Measurements from ENCODE around the gene PCDH15.

Gene PCDH15

DNA sequence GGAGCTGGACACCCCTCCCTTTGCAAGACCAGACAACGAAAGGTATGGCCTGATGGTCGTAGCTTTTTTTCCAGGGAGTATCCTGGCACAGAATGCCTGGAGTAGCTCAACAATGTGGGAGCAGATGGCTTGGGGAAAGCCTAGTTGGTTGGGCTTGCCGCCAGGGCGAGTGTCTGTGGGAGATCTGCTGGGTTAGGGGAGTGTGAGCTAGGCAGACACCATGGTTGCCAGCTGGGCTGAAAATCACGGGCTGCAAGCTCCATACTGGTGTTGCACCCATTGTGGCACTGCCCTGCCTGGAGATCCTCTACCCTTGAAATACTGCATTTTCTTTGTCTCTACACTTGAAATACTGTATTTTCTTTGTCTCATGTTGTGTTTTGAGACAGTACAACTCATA lies 538.3 kb downstream of the PCDH15 start:
- no peak for ATAC-seq
- DNase-seq: no peak
- peaks cover 6 to 26% of the 10 kb centered on the region in 2 donors for H3K9me3 Mint-ChIP-seq
- H3K4me1 Mint-ChIP-seq: no peaks in the 10 kb centered on the region
- no peak overlapping the region for H3K27ac Mint-ChIP-seq
- H3K27me3 Mint-ChIP-seq: no peaks in the 10 kb centered on the region
- no peak overlapping the region for H3K4me3 Mint-ChIP-seq

DNA sequence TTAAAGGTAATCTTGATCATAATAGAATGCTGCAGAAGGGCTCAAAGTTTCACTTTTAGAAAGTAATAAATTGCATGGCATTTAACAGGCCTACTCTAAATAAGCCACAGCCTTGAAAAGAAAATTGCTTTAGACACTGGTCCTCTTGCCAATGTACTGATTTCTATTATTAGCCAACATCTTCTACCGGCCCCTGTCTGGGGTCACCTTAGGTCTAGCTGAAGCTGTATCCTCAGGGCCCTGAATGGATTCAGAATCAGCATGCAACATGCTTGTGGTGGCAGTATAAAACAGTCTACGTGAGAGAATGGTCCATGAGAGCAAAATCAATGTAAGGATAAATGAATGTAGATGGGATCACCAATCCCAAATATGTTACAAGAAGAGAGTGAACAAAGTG lies 541.9 kb downstream of the PCDH15 start:
- DNase-seq (no peak), ATAC-seq (no peak)
- H3K4me1 Mint-ChIP-seq: no peaks in the 10 kb centered on the region
- no peak overlapping the region for H3K27ac Mint-ChIP-seq
- H3K27me3 Mint-ChIP-seq: no peaks in the 10 kb centered on the region
- no peak overlapping the region for H3K4me3 Mint-ChIP-seq
- peaks cover 6 to 12% of the 10 kb centered on the region in 2 donors for H3K9me3 Mint-ChIP-seq

DNA sequence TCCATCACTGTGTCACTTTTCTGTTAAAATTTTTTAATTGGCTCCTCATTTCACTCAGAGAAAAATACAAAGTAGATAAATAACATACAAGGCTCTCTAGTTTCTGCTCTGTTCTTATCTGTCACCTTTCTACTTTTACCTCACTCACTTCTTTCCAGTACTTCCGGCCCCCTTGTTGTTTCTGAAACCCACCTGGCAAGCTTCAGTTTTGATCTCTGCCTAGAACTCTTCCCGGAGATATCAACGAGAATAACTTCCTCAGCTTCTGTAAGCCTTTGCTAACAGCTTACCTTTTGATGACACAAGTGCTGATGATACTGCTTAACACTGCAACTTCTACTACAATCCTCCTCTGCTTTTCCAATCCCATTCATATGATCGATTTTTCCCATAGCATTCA lies 566.2 kb downstream of the PCDH15 start:
- H3K4me3 Mint-ChIP-seq: no peak overlapping the region
- no peak for ATAC-seq
- H3K27ac Mint-ChIP-seq: no peak overlapping the region
- H3K27me3 Mint-ChIP-seq: no peaks in the 10 kb centered on the region
- no peaks in the 10 kb centered on the region for H3K4me1 Mint-ChIP-seq
- DNase-seq: no peak
- H3K9me3 Mint-ChIP-seq: peaks cover 13 to 24% of the 10 kb centered on the region in 2 donors

DNA sequence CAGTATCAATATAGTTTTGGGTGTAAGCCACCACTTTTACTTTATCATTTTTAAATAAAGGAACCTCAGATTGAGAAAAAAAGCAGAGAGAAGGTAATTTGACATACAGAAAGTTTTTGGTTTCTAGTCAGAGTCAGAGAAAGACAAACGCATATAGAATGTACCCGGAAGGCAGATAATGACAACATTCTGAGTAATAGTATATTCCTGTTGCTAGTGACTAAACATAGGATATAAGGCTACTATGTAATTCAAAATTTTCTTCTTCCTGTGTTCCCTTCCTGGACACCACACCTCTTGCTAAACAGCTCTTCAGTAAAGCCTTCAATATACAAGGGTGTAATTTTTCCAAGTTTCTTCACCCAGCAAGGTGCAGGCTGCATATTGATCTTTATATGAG lies 597.6 kb downstream of the PCDH15 start:
- Mint-ChIP-seq H3K4me3 (no peak overlapping the region), H3K27me3 (no peaks in the 10 kb centered on the region), H3K4me1 (no peaks in the 10 kb centered on the region), H3K27ac (no peak overlapping the region), H3K9me3 (peaks cover 10 to 15% of the 10 kb centered on the region in 2 donors)
- ATAC-seq (no peak), DNase-seq (no peak)

DNA sequence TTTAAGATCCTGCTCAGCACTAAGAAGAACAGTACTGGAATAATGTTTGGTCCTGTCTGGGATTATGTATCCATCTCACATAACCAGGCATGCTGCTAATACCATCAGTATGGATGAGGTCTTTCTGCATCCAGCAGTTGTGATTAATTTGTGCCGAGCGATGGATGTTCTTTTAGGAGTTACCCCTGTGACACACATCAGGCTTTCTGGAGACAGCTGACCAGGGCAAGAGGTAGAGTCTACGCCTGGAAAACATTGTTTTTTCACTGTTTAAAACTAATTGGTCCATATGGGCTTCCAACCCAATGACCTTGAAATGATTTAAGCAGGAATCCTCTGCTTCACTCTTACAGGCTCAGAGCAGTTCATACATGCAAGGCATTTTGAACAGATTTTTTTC lies 603.0 kb downstream of the PCDH15 start:
- ATAC-seq: no peak
- DNase-seq: no peak
- no peak overlapping the region for H3K27ac Mint-ChIP-seq
- no peak overlapping the region for H3K4me3 Mint-ChIP-seq
- no peaks in the 10 kb centered on the region for H3K4me1 Mint-ChIP-seq
- no peaks in the 10 kb centered on the region for H3K27me3 Mint-ChIP-seq
- peaks cover 8 to 10% of the 10 kb centered on the region in 2 donors for H3K9me3 Mint-ChIP-seq

DNA sequence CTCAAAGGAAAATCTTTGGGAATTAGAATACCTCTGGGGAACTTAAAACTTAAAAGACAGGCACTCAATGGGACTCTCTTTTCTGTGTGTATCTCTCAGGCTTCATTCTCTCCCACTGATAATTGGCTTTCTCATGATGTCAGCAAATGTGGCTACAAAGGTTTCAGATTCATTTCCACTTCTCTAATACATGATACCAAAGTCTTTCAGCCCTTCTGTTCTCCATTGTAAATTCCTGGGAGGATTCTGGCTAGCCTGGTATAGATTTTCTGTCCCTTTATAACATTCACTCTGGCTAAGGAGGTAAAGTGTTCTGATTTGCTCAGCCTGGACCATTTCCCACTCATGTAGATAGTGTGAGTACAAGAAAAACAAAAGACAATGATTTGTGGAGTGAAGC lies 606.2 kb downstream of the PCDH15 start:
- ATAC-seq: no peak
- DNase-seq: no peak
- Mint-ChIP-seq H3K27me3 (no peaks in the 10 kb centered on the region), H3K27ac (no peak overlapping the region), H3K9me3 (peaks cover 0 to 3% of the 10 kb centered on the region in 2 donors), H3K4me1 (no peaks in the 10 kb centered on the region), H3K4me3 (no peak overlapping the region)

DNA sequence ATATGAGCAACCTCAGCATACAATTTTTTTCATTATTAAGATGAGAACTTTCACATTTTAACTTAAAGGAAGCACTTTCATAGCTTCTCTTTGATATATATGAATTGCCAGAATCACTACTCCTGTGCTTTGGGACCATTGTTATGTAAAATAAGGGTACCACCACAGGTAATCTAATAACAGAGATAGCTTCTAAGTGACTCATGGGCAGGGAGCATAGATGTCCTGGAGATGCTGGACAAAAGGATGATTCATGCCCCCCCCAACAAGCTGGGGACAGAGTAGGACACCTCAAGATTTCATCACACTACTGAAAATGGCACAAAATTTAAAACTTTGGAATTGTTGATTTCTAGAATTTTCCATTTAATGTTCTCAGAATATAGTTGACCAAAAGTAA lies 641.1 kb downstream of the PCDH15 start:
- no peak for ATAC-seq
- no peak overlapping the region for H3K4me3 Mint-ChIP-seq
- no peak overlapping the region for H3K27ac Mint-ChIP-seq
- no peaks in the 10 kb centered on the region for H3K27me3 Mint-ChIP-seq
- H3K9me3 Mint-ChIP-seq: peaks cover 18 to 28% of the 10 kb centered on the region in 2 donors
- DNase-seq: no peak
- H3K4me1 Mint-ChIP-seq: no peaks in the 10 kb centered on the region

DNA sequence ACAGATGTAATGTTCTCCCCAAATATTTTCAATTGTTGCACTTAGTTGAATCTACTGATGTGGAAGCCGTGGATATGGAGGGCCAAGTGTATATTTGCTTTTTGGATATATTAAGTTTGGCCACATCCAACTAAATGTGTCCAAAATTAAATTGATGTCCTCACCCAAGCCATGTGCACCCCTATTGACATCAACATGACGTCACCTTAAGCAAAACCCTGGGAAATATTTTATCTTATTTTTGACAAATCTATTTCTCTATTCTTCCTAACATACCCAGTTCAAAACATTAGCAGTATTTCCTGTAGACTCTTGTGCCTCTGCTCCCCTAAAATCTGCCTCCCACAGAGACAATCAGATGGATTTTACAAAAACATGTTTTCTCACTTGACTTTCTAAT lies 652.5 kb downstream of the PCDH15 start:
- Mint-ChIP-seq H3K9me3 (peaks cover 5 to 6% of the 10 kb centered on the region in 2 donors), H3K4me3 (no peak overlapping the region), H3K27me3 (no peaks in the 10 kb centered on the region), H3K4me1 (no peaks in the 10 kb centered on the region), H3K27ac (no peak overlapping the region)
- DNase-seq: no peak
- ATAC-seq: no peak

DNA sequence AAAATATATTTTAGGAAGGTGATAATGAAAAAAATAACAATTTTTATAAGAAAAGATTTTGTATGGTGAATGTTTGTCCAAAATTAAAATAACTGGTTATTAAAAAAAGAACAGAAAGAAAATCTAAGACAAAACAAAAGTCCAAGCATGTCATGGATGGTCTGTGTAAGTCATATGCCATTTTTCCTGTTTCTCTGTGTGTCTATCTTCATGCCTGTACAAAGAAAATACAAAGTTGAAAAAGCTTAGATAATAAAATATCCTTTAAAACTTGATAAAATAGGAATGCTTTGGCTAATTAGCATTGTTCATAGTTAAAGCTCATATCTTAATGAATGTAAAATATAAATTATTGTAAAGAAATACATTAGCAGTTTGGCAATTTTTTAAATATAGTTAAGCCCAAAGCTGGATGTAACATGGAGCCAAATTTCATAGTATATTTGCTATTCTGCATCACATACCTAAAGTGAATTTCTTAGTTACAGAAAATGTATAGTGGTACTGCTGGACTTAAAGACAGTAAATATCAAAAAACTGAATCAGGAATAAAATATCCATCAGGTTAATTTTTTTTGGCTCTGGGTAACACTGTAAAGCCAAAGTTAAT lies 661.1 kb downstream of the PCDH15 start:
- no peaks in the 10 kb centered on the region for H3K4me1 Mint-ChIP-seq
- DNase-seq (no peak), ATAC-seq (no peak)
- no peaks in the 10 kb centered on the region for H3K27me3 Mint-ChIP-seq
- peaks cover 16 to 23% of the 10 kb centered on the region in 2 donors for H3K9me3 Mint-ChIP-seq
- no peak overlapping the region for H3K27ac Mint-ChIP-seq
- H3K4me3 Mint-ChIP-seq: no peak overlapping the region

DNA sequence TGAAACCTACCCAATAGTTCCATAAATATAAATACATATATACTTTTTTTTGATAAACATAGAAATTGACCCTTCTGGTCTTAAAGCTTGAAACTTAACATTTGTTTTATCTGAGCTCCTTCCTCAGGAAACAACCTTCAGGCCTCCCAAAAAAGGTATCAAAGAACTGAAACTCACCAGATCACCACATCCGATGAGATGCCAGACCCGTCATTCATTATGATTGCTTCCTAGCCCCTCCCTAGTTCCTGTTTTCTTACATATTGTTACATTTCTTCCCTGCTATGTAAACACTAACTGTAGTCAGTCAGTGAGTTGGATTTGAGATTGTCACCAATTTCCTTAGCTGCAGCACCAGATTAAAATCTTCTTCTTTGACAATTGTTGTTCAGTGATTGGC lies 663.6 kb downstream of the PCDH15 start:
- H3K9me3 Mint-ChIP-seq: peaks cover 16 to 23% of the 10 kb centered on the region in 2 donors
- H3K27ac Mint-ChIP-seq: no peak overlapping the region
- H3K4me1 Mint-ChIP-seq: no peaks in the 10 kb centered on the region
- no peak overlapping the region for H3K4me3 Mint-ChIP-seq
- no peak for ATAC-seq
- no peak for DNase-seq
- no peaks in the 10 kb centered on the region for H3K27me3 Mint-ChIP-seq

DNA sequence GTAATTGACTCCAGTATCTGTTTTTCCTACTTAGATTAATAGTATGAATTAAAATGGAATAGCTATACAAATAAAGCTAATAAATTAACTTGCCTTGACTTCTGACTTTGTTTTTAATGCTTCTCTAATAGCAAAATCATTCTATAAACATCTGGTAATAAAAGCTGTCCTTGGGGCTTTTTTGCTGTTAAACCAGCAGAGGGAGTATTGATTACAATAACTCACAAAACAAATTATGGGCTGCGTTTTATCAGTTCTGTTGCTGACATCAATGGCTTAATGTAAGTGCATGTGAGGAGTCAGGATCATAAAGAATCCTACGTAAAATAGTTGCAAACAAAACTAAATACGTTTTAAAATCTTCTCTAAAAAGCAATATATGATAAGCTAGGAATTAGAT lies 667.8 kb downstream of the PCDH15 start:
- no peak overlapping the region for H3K4me3 Mint-ChIP-seq

DNA sequence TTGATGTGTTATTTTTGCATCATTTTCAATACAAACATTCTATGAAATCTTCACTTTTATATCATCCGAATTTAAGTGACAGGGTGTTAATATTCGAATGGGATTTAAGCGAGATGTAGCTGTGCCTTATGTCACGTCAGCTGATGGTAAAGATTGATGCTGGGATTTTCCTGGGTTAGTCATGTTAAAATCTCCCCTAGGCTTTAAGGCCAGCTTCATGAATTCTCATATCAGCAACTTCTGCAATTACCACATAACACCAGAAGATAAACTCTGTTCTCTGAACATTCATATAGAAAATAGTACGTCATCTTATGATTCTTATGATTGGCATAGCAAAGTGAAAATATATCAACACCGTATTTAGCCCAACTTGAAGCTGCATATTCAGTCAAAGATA lies 669.2 kb downstream of the PCDH15 start:
- Mint-ChIP-seq H3K4me3 (no peak overlapping the region), H3K27ac (no peak overlapping the region), H3K9me3 (peaks cover 4 to 5% of the 10 kb centered on the region in 2 donors), H3K27me3 (no peaks in the 10 kb centered on the region), H3K4me1 (no peaks in the 10 kb centered on the region)
- no peak for DNase-seq
- ATAC-seq: no peak

More for the DNA sequence above, 667.8 kb downstream of the PCDH15 start:
- no peak for DNase-seq
- H3K4me1 Mint-ChIP-seq: no peaks in the 10 kb centered on the region
- no peak overlapping the region for H3K27ac Mint-ChIP-seq
- ATAC-seq: no peak
- H3K9me3 Mint-ChIP-seq: peaks cover 12 to 13% of the 10 kb centered on the region in 2 donors
- H3K27me3 Mint-ChIP-seq: no peaks in the 10 kb centered on the region

DNA sequence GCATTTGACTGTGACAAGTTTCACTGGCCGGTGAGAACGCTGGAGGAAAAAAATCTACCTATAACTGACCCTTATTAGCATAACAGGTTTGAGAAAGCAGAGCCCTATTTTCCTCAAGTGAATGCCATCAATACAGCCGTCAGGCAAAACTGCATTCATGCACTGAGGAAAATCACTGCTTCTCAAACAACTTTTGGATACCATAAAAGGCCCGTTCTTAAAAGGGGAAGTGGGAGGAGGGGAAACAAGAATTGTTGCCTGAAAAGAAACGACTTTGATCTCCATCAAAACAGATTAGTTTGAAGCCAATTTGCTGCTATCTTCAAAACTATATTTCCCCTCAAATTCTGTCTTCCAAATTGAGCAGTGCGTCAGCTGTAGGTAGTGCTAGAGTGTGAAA lies 670.6 kb downstream of the PCDH15 start:
- no peak overlapping the region for H3K4me3 Mint-ChIP-seq
- H3K27ac Mint-ChIP-seq: no peak overlapping the region
- H3K4me1 Mint-ChIP-seq: no peaks in the 10 kb centered on the region
- no peaks in the 10 kb centered on the region for H3K27me3 Mint-ChIP-seq
- no peak for ATAC-seq
- DNase-seq: no peak
- H3K9me3 Mint-ChIP-seq: no peaks in the 10 kb centered on the region

DNA sequence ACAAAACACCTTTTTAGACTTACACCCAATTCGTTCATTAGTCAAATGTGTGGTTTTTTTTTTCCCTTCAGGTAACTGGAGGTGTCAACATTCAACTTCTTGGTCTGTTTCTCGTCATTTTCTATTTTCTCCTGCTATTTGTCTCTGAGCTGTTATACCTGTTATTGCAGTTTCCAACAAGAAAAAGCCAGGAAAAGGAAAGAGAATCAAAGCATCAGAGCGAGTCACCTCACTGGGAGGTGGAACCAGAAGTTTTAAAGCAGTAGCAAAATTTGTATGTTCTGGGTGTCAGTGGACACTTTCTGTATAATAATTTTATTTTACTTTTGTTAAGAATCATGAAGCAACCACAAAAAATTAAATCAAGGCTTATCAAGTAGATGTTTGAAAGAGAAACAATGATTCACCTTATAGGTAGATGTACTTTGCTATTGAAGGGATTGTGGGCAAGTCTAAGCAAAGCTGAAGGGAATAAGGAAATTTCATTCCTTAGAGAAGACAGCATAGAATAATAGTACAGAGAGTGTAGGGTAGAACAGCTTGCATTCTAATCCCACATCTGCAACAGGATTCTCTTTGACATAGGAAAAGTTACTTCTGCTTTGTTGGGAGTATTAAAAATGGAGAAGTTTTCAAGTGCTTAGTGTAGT lies 675.8 kb downstream of the PCDH15 start:
- ATAC-seq (no peak), DNase-seq (no peak)
- no peaks in the 10 kb centered on the region for H3K4me1 Mint-ChIP-seq
- H3K9me3 Mint-ChIP-seq: peaks cover 7 to 20% of the 10 kb centered on the region in 2 donors
- no peak overlapping the region for H3K27ac Mint-ChIP-seq
- no peak overlapping the region for H3K4me3 Mint-ChIP-seq
- H3K27me3 Mint-ChIP-seq: no peaks in the 10 kb centered on the region

DNA sequence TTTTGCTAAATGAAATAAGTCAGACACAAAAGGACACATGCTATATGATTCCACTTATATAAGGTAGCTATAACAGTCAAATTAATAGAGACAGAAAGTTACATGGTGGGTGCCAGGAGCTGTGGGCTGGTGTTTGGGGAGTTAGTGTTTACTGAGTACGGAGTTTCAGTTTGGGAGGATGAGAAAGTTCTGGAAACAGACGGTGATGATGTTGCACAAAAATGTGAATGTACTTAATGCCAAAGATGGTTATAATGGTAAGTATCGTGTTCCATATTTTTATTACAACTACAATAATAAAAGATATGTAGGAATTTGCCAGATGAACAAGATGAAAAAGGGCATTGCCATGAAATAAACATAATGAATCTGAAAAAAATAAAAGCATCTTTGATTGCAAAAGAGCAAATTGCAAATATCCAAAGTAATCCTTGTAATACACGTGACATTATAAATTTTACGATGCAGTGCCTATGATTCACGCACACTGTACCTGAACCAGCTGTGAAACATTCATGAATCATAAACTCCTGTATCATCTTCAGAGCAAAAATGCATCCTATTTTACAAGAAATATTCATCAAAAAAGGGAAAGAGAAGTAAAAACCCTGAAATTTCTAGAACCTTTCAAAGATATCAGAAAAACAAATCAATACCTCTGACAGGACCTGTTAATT lies 676.7 kb downstream of the PCDH15 start:
- Mint-ChIP-seq H3K4me1 (no peaks in the 10 kb centered on the region), H3K27me3 (no peaks in the 10 kb centered on the region), H3K4me3 (no peak overlapping the region), H3K9me3 (peaks cover 7 to 20% of the 10 kb centered on the region in 2 donors), H3K27ac (no peak overlapping the region)
- ATAC-seq (no peak), DNase-seq (no peak)

DNA sequence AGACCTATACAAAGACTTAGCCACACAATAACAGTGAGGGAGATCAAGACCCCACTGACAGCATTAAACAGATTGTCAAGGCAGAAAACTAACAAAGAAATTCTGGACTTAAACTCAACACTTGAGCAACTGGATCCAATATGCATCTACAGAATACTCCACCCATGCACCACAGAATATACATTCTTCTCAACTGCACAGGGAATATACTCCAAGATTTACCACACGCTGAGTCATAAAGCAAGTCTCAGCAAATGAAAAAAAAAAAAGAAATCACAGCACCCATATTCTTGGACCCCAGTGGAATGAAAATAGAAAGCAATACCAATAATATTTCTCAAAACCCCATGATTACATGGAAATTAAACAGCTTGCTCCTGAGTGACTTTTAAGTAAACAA lies 680.2 kb downstream of the PCDH15 start:
- no peak for ATAC-seq
- no peak overlapping the region for H3K27ac Mint-ChIP-seq
- no peak for DNase-seq
- no peaks in the 10 kb centered on the region for H3K4me1 Mint-ChIP-seq
- no peaks in the 10 kb centered on the region for H3K27me3 Mint-ChIP-seq
- no peak overlapping the region for H3K4me3 Mint-ChIP-seq
- peaks cover 13 to 27% of the 10 kb centered on the region in 2 donors for H3K9me3 Mint-ChIP-seq

Measured in stimulated activated naive CD8-positive, alpha-beta T cell treated with anti-CD3 and anti-CD28 coated beads, Interleukin-15, amount 100 ng/mL, for 72 hours (primary cell).